Liver (tissue), 3 donors: ENCODE data around the gene LINGO3.

Source experiments
- CTCF ChIP-seq: fragments of 150-350 bp; IDR thresholded peaks from 2 replicates; pipeline ENCODE4 v1.5.1; 2017; ENCODE audit warnings: improper control_type of control experiment, low read depth, low read length; ENCODE audit not compliant: missing input control
- EGR1 ChIP-seq, 2 donors: IDR thresholded peaks; 2 replicates each; pipeline ENCODE4 v1.6.1; 2016 to 2018; ENCODE audit warnings: antibody characterized with exemption in 2 of 2, low read depth in 2 of 2
- FOXA1 ChIP-seq: IDR thresholded peaks from 2 replicates; pipeline ENCODE4 v1.6.1; 2016; ENCODE audit warnings: antibody characterized with exemption
- HNF4A ChIP-seq, 2 donors: conservative IDR thresholded peaks; 2 replicates each; pipeline ENCODE4 v1.6.1; 2016; ENCODE audit warnings: antibody characterized with exemption in 2 of 2, mild to moderate bottlenecking in 2 of 2
- RAD21 ChIP-seq, 2 donors: IDR thresholded peaks; 2 replicates each; pipeline ENCODE4 v1.6.1; 2016; ENCODE audit warnings: antibody characterized with exemption in 2 of 2, mild to moderate bottlenecking in 2 of 2
- REST ChIP-seq: IDR thresholded peaks from 2 replicates; pipeline ENCODE4 v1.6.1; 2016; ENCODE audit warnings: antibody characterized with exemption, mild to moderate bottlenecking
- RXRA ChIP-seq, 2 donors: IDR thresholded peaks; 2 replicates each; pipeline ENCODE4 v1.6.1; 2017 to 2018; ENCODE audit warnings: antibody characterized with exemption in 2 of 2, mild to moderate bottlenecking in 1 of 2
- TAF1 ChIP-seq: conservative IDR thresholded peaks from 2 replicates; pipeline ENCODE4 v1.6.1; 2016; ENCODE audit warnings: antibody characterized with exemption, mild to moderate bottlenecking
- YY1 ChIP-seq: IDR thresholded peaks from 2 replicates; pipeline ENCODE4 v1.6.1; 2016; ENCODE audit warnings: antibody characterized with exemption, mild to moderate bottlenecking
- ZBTB33 ChIP-seq: IDR thresholded peaks from 2 replicates; pipeline ENCODE4 v1.6.1; 2016; ENCODE audit warnings: antibody characterized with exemption
- TF ChIP-seq, protein P1 (sequence below): IDR thresholded peaks from 2 replicates; pipeline ENCODE4 v1.6.1; 2016; ENCODE audit warnings: antibody characterized with exemption
- TF ChIP-seq, protein P2 (sequence below): IDR thresholded peaks from 2 replicates; pipeline ENCODE4 v1.6.1; 2016; ENCODE audit warnings: antibody characterized with exemption
- donor health status: healthy.
- donor health status: healthy.

GRCh38 chr19:2283835-2284507 is 24.0 kb downstream of the LINGO3 start:
- TF ChIP-seq CTCF (no peak), FOXA1 (no peak), EGR1 (IDR thresholded peaks at IDR 0.05; ENCODE audit: low read depth in 2 of 2) (no peak), REST (no peak), TAF1 (no peak), YY1 (no peak), ZBTB33 (no peak), RXRA (IDR thresholded peaks at IDR 0.05) (no peak), RAD21 (IDR thresholded peaks at IDR 0.05) (no peak), HNF4A (conservative IDR thresholded peaks at IDR 0.05) (no peak)
- TF ChIP-seq, protein P1, sequence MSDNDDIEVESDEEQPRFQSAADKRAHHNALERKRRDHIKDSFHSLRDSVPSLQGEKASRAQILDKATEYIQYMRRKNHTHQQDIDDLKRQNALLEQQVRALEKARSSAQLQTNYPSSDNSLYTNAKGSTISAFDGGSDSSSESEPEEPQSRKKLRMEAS = no peak
- TF ChIP-seq, protein P2, sequence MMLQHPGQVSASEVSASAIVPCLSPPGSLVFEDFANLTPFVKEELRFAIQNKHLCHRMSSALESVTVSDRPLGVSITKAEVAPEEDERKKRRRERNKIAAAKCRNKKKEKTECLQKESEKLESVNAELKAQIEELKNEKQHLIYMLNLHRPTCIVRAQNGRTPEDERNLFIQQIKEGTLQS = no peak
